Stimulated activated CD8-positive, alpha-beta memory T cell treated with anti-CD3 and anti-CD28 coated beads, Interleukin-12 subunit alpha, Interleukin-12 subunit beta, amount 100 ng/mL, for 4 hours (primary cell): ENCODE data around the gene TRAPPC2L.

Experiments used
- DNase-seq: peaks from one replicate; pipeline ENCODE4 v3.0.0-alpha.2; 2020; ENCODE audit warnings: low read depth

TRAPPC2L gene

GRCh38 chr16:88839745-88840599, 17.0 kb upstream of the TRAPPC2L start:
- DNase-seq, result no peak

GRCh38 chr16:88840600-88841215, 16.2 kb upstream of the TRAPPC2L start:
- DNase-seq, result no peak

DNA sequence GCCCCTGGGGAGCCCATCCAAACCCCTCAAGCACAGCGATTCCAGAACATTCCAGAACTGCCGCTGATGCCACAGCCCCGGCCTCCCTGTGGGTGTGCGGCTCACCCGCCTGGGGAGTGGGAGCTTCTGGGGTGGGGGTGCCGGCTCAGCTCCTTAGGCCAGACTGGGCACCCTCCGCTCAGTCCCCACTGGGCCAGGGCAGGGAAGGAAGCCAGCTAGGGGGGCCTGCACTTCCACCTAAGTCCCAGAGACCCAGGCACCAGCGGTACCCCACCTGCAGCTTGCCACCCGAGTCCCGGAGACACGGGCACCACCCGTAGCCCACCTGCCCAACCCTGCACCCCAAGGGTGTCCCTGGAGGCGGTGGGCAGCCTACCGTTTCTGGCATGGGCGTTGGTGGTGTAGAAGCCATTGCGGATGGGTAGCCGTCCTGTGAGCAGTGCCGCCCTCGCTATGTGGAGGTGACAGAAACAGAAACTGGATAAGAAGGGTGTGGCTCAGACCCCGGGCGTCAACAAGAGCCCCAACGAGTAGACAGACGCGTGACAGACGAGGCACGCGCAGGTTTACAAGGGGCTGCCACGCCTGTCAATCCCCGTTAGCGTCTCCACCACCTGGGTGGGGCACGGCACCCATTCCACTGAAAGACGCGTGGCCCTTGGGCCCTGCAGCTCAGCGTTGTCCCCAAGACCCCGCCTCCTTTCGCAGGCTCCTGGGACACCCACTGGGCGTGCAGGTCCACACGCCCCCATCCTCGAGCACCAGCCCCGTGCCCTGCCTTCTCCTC, 15.2 kb upstream of the TRAPPC2L start:
- no peak for DNase-seq

GRCh38 chr16:88842308-88842756, 14.6 kb upstream of the TRAPPC2L start:
- no peak for DNase-seq

- DNase-seq, result no peak
Observed at GRCh38 chr16:88842806-88843205, 14.1 kb upstream of the TRAPPC2L start.

DNA sequence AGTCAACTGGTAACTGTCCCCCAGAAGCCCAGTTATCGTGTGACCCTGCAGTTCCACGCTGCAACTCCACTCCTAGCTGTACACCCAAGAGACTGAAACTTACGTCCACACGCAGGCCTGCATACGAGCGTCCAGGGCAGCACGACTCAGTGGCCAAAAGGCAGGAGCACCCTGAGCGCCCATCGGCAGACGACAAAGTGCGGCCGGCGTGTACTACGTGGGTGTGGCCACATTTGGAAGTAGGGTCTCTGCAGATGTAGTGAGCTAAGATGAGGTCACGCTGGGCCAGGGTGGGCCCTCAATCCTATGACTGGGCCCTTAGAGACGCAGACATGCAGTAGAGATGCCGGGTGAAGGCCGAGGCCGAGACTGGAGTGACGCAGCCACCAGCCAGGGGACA, 13.7 kb upstream of the TRAPPC2L start:
- no peak for DNase-seq

DNA sequence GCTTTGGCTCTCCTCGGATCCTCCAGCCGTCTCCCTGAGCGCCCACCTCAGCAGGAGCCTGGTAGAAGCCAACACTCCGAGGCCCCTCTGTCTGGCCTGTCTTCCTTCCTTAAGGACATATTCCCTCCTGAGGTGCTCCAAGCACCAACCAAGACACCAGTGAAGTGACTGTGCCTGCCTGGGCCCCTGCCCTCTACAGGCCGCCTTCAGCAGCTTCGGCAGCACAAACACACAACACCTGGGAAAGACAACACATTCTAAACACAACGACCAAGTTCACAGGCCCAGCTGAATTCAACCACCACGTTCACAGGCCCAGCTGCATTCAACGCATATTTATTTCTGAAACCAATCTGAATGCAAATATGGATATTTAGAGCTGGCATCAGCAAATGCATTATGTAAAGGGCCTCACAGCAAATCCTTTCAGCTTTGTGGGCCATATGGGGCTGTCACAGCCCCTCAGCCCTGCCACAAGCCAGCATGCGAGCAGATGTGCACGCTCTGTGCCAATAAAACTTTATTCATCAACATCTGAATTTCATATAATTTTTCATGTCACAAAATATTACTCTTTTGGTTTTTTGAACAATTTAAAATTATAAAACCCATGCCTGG, 12.4 kb upstream of the TRAPPC2L start:
- no peak for DNase-seq

DNA sequence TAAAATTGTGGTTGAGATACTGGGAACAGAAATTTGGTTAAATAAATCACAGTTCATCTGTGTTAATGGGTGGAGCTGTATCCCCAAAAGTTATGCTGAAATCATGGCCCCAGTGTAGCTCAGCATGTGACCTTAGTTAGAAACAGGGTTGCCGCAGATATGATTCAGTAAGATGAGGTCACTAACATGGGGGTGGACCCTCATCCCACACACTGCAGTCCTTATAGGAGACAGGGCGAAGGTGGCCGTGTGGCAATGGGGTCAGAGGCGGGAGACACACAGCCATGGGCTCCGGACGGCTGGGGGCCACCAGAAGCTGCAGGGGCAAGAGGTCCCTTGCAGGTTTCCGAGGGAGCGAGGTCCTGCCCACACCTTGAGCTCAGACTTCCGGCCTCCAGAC, 10.8 kb upstream of the TRAPPC2L start:
- DNase-seq, result no peak

- DNase-seq, result no peak
Observed at GRCh38 chr16:88847654-88848053, 9.3 kb upstream of the TRAPPC2L start.

GRCh38 chr16:88848557-88848956, 8.4 kb upstream of the TRAPPC2L start:
- DNase-seq, result no peak

- DNase-seq, result no peak
Observed at GRCh38 chr16:88850531-88851199, 6.3 kb upstream of the TRAPPC2L start.

GRCh38 chr16:88851616-88852015, 5.3 kb upstream of the TRAPPC2L start:
- DNase-seq, result no peak

GRCh38 chr16:88853325-88853941, 3.5 kb upstream of the TRAPPC2L start:
- DNase-seq, result no peak

- DNase-seq, result no peak
Observed at GRCh38 chr16:88854306-88855111, 2.4 kb upstream of the TRAPPC2L start.

- DNase-seq, result no peak
Observed at GRCh38 chr16:88855176-88855575, 1.8 kb upstream of the TRAPPC2L start.

- no peak for DNase-seq
Observed at GRCh38 chr16:88855736-88856121, 1.2 kb upstream of the TRAPPC2L start.

GRCh38 chr16:88856122-88856827, 652 bp upstream of the TRAPPC2L start:
- DNase-seq, result peak; percentile 6

- DNase-seq, result peak; percentile 51
Observed at GRCh38 chr16:88857728-88858339, 907 bp downstream of the TRAPPC2L start.

- no peak for DNase-seq
Observed at GRCh38 chr16:88859381-88860091, 2.6 kb downstream of the TRAPPC2L start.
